GM23248 (cell line): ENCODE results near the gene MRPS15. TPM values are rescaled to one million over a fixed set of nuclear protein-coding genes. Genes with fewer than 3 reads are reported as not detected.

Source experiments
- DNase-seq: peaks from one replicate; pipeline ENCODE4 v3.0.0-alpha.2; 2015
- H2AFZ ChIP-seq: fragments of 200-600 bp; sonication (generic); 2 replicates; pipeline ENCODE4 v1.6.1; 2016; ENCODE audit warnings: antibody characterized with exemption
- H3F3A ChIP-seq: fragments of 200-600 bp; sonication (generic); 2 replicates; pipeline ENCODE4 v1.6.1; 2016; ENCODE audit warnings: mild to moderate bottlenecking, antibody characterized with exemption, mixed run types; ENCODE audit not compliant: insufficient read depth
- H3K27ac ChIP-seq: fragments of 200-600 bp; sonication (generic); 2 replicates; pipeline ENCODE4 v1.5.1; 2016; ENCODE audit warnings: mild to moderate bottlenecking
- H3K27me3 ChIP-seq: fragments of 200-600 bp; sonication (generic); replicated peaks from 2 replicates; pipeline ENCODE4 v1.6.1; 2016; ENCODE audit warnings: mild to moderate bottlenecking; ENCODE audit not compliant: insufficient read depth
- H3K36me3 ChIP-seq: fragments of 200-600 bp; sonication (generic); 2 replicates; pipeline ENCODE4 v1.6.1; 2016; ENCODE audit warnings: low read depth, mild to moderate bottlenecking
- H3K4me1 ChIP-seq: fragments of 200-600 bp; sonication (generic); 2 replicates; pipeline ENCODE4 v1.6.1; 2016; ENCODE audit warnings: mild to moderate bottlenecking; ENCODE audit not compliant: insufficient read depth
- H3K4me2 ChIP-seq: fragments of 200-600 bp; sonication (generic); one replicate; pipeline ENCODE4 v1.6.1; 2016; ENCODE audit warnings: mild to moderate bottlenecking; ENCODE audit not compliant: unreplicated experiment
- H3K4me3 ChIP-seq: fragments of 200-600 bp; sonication (generic); 2 replicates; pipeline ENCODE4 v1.5.1; 2016; ENCODE audit warnings: mild to moderate bottlenecking
- H3K79me2 ChIP-seq: fragments of 200-600 bp; sonication (generic); 2 replicates; pipeline ENCODE4 v1.6.1; 2016; ENCODE audit warnings: mild to moderate bottlenecking; ENCODE audit not compliant: insufficient read depth
- H3K9ac ChIP-seq: fragments of 200-600 bp; sonication (generic); 2 replicates; pipeline ENCODE4 v1.6.1; 2016; ENCODE audit warnings: mild to moderate bottlenecking
- H3K9me2 ChIP-seq: fragments of 200-600 bp; sonication (generic); 2 replicates; pipeline ENCODE4 v1.6.1; 2016; ENCODE audit warnings: mixed run types, mild to moderate bottlenecking, moderate library complexity; ENCODE audit not compliant: insufficient read depth
- H3K9me3 ChIP-seq: fragments of 200-600 bp; sonication (generic); one replicate; pipeline ENCODE4 v1.6.1; 2017; ENCODE audit warnings: low read depth
- H4K20me1 ChIP-seq: fragments of 200-600 bp; sonication (generic); 2 replicates; pipeline ENCODE4 v1.6.0; 2016; ENCODE audit not compliant: insufficient read depth
- EZH2 ChIP-seq: fragments of 200-600 bp; sonication (generic); IDR thresholded peaks from 2 replicates; pipeline ENCODE4 v1.6.1; 2018; ENCODE audit warnings: antibody characterized with exemption, mild to moderate bottlenecking; ENCODE audit not compliant: insufficient read depth, poor library complexity, severe bottlenecking
- EZH2phosphoT487 ChIP-seq: fragments of 200-600 bp; sonication (generic); IDR thresholded peaks from 2 replicates; pipeline ENCODE4 v1.6.1; 2018; ENCODE audit warnings: antibody characterized with exemption, moderate library complexity, mild to moderate bottlenecking, low read depth; ENCODE audit not compliant: insufficient read depth
- WGBS, 2 experiments: methylation state at CpG; one replicate each; pipeline ENCODE4 v1.1.6; 2015 to 2017; ENCODE audit warnings: low lambda C conversion rate in 2 of 2, low coverage in 1 of 2; ENCODE audit errors: missing lambda C conversion rate in 2 of 2; 5-methylcytosine and 5-hydroxymethylcytosine counted together
- in situ Hi-C: fragments of 300-500 bp; cut with MboI; formaldehyde crosslinking; loops from 2 replicates; pipeline ENCODE4 v1.15.0; 2020
- polyA plus RNA-seq: library from polyadenylated mRNA; unstranded; fragments of >200 nt; fragmentation: Nextera tagmentation; extraction: Ambion mirVana; gene quantifications from 2 replicates; pipeline ENCODE4 v1.2.1, GENCODE V29; 2016
- total RNA-seq: library from RNA; depleted of rRNA; stranded (reverse); fragments of >200 nt; shearing (Covaris generic); gene quantifications from 2 replicates; pipeline ENCODE4 v1.2.3, GENCODE V29; 2014

MRPS15 gene
- total and polyA plus RNA-seq, 2 experiments from 2014 or later = 53.7 to 107 TPM

DNA sequence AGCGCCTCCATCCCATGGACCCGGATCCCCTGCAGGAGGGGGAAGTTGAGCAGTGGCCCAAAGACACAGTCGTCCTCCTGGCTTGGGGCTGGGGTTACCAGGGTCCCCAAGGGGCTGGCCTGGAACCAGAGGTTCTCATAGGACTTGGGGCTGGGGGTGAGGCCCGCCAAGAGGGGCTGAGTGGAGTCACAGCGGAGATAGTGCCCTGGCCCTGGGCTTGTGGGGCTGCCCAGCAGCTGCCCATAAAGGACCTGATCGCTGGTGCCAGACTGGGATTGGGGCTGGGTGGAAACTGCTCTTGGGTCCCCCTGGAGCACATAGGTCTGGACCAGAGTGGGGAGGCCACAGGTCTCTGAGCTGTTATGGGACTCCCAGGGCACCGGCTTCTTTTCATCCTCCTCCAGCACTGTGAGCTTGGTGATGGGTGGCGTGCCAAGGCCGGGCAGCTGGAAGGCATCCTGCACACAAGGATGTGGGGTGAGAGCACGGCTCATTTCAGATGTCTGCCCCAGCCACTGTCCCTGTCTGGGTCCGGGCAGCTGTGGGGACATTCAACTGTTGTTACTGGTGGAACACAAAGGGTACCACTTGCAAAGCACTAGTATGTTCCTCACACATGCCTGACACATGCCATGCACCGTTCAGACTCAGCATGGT, 2.3 kb upstream of the MRPS15 start:
- in situ Hi-C loops = no loop called here
- H3K36me3 ChIP-seq = no peaks in the 10 kb centered on the region
- WGBS, 2 experiments = 82 to 87% methylated on average over 12 of the region's 12 CpGs
- peak overlapping the region; percentile 97 for H2AFZ ChIP-seq
- TF ChIP-seq EZH2 (no peak), EZH2phosphoT487 (no peak)
- H3K9ac ChIP-seq = no peak overlapping the region
- no peak overlapping the region for H3K4me3 ChIP-seq
- DNase-seq = no peak
- H3K79me2 ChIP-seq = peaks cover 14% of the 10 kb centered on the region
- no peaks in the 10 kb centered on the region for H3K27me3 ChIP-seq
- H3K9me3 ChIP-seq = no peaks in the 10 kb centered on the region
- no peaks in the 10 kb centered on the region for H3K9me2 ChIP-seq
- no peaks in the 10 kb centered on the region for H4K20me1 ChIP-seq
- H3K27ac ChIP-seq = no peak overlapping the region
- H3K4me1 ChIP-seq = peaks cover 9% of the 10 kb centered on the region
- no peaks in the 10 kb centered on the region for H3F3A ChIP-seq
- H3K4me2 ChIP-seq = no peak overlapping the region

DNA sequence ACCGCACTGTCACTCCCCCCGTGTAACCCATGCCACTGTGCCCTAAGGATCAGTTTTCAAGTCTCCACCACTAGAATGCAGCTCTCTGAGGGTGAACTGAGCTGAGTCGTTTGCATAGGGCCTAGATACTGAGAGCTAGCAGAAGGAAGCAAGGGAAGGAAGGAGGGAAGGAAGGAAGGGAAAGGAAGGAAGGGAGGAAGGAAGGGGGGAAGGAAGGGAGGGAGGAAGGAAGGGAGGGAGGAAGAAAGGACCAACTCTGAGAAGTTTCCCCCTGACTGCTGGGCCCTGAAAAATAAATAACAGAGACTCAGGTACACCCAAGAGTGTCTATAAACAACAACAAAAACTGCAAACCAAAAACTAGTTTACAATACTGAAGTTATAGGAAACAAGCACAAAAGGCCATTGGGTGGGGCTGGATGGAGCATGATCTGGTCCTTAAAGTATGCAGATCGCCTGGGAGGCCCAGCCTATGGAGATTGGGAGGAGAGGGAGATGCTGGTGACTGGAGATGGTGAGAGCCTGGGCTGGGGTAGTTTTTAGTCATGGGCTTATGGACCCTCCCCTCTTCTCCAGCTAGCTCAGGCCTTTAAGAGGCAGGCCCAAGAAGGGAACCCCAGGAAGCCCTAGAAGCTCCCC, 1.7 kb upstream of the MRPS15 start:
- no peaks in the 10 kb centered on the region for H4K20me1 ChIP-seq
- H3K27me3 ChIP-seq = no peaks in the 10 kb centered on the region
- WGBS, 2 experiments = 47 to 48% methylated on average over 4 of the region's 4 CpGs
- no peak overlapping the region for H3K4me3 ChIP-seq
- no peak overlapping the region for H3K4me2 ChIP-seq
- H3K36me3 ChIP-seq = no peaks in the 10 kb centered on the region
- no peaks in the 10 kb centered on the region for H3K9me2 ChIP-seq
- peak; percentile 71 for DNase-seq
- no peaks in the 10 kb centered on the region for H3K9me3 ChIP-seq
- in situ Hi-C loops = no loop called here
- no peak overlapping the region for H3K9ac ChIP-seq
- H3F3A ChIP-seq = no peaks in the 10 kb centered on the region
- no peak overlapping the region for H3K27ac ChIP-seq
- H3K4me1 ChIP-seq = peaks cover 9% of the 10 kb centered on the region
- H3K79me2 ChIP-seq = peaks cover 14% of the 10 kb centered on the region
- TF ChIP-seq EZH2 (no peak), EZH2phosphoT487 (no peak)
- H2AFZ ChIP-seq = peak overlapping the region; percentile 97

DNA sequence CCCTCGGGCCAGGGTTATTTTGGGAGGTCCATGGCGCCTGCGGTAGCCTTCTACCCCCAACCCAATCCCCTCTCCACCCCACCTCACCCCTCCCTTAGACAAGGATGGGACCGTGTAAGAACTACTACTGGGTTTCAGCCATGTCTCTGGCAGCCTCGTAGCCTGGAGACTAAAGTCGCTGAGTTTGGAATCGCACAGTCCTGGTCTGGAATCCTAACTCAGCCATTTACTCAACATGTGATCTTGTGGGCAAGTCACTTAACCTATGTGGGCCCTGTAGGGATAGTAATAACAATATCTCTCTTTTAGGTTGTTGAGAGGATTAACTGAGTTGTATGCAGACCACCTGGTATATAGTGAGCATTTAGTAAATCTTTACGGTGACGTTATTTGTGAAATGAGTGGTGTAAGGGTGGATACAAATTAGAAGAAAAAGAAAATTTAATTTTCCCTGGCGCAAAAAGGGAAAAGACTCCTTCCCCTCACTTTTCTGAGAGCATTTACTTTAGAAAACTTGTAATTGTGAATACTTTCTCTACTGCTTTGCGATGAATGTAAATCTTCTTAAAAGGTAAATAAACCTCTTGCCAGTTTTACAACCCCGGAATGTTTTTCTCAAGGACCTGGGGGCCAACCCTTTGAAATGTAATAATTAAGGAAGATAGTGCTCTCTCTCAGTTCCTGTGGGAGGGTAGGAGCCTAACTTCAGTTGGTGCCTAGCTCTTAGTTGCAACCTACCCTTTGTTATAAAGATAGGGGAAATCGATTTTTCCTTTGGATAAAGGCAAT, 615 bp upstream of the MRPS15 start:
- peaks cover 9% of the 10 kb centered on the region for H3K4me1 ChIP-seq
- in situ Hi-C loops = no loop called here
- no peaks in the 10 kb centered on the region for H3K36me3 ChIP-seq
- H3K4me3 ChIP-seq = peak overlapping the region; percentile 100
- no peaks in the 10 kb centered on the region for H4K20me1 ChIP-seq
- WGBS, 2 experiments = 33 to 34% methylated on average over 12 to 13 of the region's 13 CpGs
- no peaks in the 10 kb centered on the region for H3K27me3 ChIP-seq
- H3K9me2 ChIP-seq = no peaks in the 10 kb centered on the region
- peak overlapping the region; percentile 91 for H3K9ac ChIP-seq
- peaks cover 14% of the 10 kb centered on the region for H3K79me2 ChIP-seq
- H3K9me3 ChIP-seq = no peaks in the 10 kb centered on the region
- no peaks in the 10 kb centered on the region for H3F3A ChIP-seq
- peak; percentile 50 for DNase-seq
- peak overlapping the region; percentile 92 for H3K4me2 ChIP-seq
- H3K27ac ChIP-seq = peak overlapping the region; percentile 92
- TF ChIP-seq EZH2 (no peak), EZH2phosphoT487 (no peak)
- H2AFZ ChIP-seq = peak overlapping the region; percentile 97

DNA sequence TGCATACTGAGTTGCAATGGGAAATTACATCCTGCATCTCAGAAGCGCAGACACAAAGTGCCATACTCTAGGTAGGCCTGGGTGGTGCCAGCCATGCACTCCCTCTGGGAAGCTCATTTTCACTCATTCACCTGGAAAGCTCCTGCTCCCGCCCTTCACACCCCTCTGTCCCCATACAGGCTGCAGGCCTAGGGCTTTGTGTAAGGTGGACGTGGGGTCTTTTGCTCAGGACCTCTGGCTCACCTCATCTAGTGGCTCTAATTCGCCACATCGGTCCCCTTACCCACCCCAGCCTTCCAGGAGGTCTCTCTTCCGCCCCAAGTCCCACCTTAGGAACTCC, 751 bp downstream of the MRPS15 start:
- H4K20me1 ChIP-seq = no peaks in the 10 kb centered on the region
- H3K27ac ChIP-seq = no peak overlapping the region
- peaks cover 9% of the 10 kb centered on the region for H3K4me1 ChIP-seq
- TF ChIP-seq EZH2phosphoT487 = no peak
- TF ChIP-seq EZH2 = no peak
- DNase-seq = no peak
- no peaks in the 10 kb centered on the region for H3K36me3 ChIP-seq
- H3K9me2 ChIP-seq = no peaks in the 10 kb centered on the region
- peak overlapping the region; percentile 100 for H3K4me3 ChIP-seq
- peak overlapping the region; percentile 97 for H2AFZ ChIP-seq
- H3K27me3 ChIP-seq = no peaks in the 10 kb centered on the region
- WGBS, 2 experiments = 1 to 2% methylated on average over 6 of the region's 6 CpGs
- in situ Hi-C loops = no loop called here
- H3F3A ChIP-seq = no peaks in the 10 kb centered on the region
- peak overlapping the region; percentile 65 for H3K4me2 ChIP-seq
- peak overlapping the region; percentile 91 for H3K9ac ChIP-seq
- H3K79me2 ChIP-seq = peaks cover 14% of the 10 kb centered on the region
- no peaks in the 10 kb centered on the region for H3K9me3 ChIP-seq
